ENCODE measurements around the gene PMEL.

- TF ChIP-seq CTCF (conservative IDR thresholded peaks at IDR 0.05 in 1 of 2, IDR thresholded peaks at IDR 0.05 in 1 of 2; ENCODE audit: low read depth in 1 of 2, low read length in 2 of 2) (no peak), EZH2 (IDR thresholded peaks at IDR 0.05; ENCODE audit: low read length, missing control alignments) (no peak)
Measured at GRCh38 chr12:55979069-55979468, 13.2 kb upstream of the PMEL start.
